GM18861 (cell line): ENCODE measurements around the gene CPAMD8.
"Not testable (repeated sequence)": the region's sequence is repeated elsewhere in the genome, so short reads cannot be mapped to it uniquely, and the experiment has no call there.

Experiments used
- ATAC-seq: cut with Tn5 transposase; IDR thresholded peaks from one replicate; pipeline ENCODE4 v1.9.1; 2021; ENCODE audit not compliant: unreplicated experiment

Gene CPAMD8

GRCh38 chr19:17004386-17004785 lies 22.2 kb downstream of the CPAMD8 start:
- no peak for ATAC-seq

- no peak for ATAC-seq
Measured at GRCh38 chr19:17002455-17002854, 24.2 kb downstream of the CPAMD8 start.

GRCh38 chr19:17001603-17002183 lies 24.9 kb downstream of the CPAMD8 start:
- no peak for ATAC-seq

GRCh38 chr19:16998635-16999194 lies 27.9 kb downstream of the CPAMD8 start:
- no peak for ATAC-seq

GRCh38 chr19:16996838-16997490 lies 29.6 kb downstream of the CPAMD8 start:
- not testable (repeated sequence) for ATAC-seq

- ATAC-seq, result no peak
Measured at GRCh38 chr19:16988661-16989060, 37.9 kb downstream of the CPAMD8 start.

- no peak for ATAC-seq
Measured at GRCh38 chr19:16985403-16985802, 41.2 kb downstream of the CPAMD8 start.

GRCh38 chr19:16982586-16982985 lies 44.0 kb downstream of the CPAMD8 start:
- ATAC-seq, result not testable (repeated sequence)

GRCh38 chr19:16978839-16979802 lies 47.5 kb downstream of the CPAMD8 start:
- ATAC-seq, result no peak

GRCh38 chr19:16978156-16978555 lies 48.5 kb downstream of the CPAMD8 start:
- no peak for ATAC-seq

- no peak for ATAC-seq
Measured at GRCh38 chr19:16977306-16977705, 49.3 kb downstream of the CPAMD8 start.

- ATAC-seq, result no peak
Measured at GRCh38 chr19:16976446-16976845, 50.2 kb downstream of the CPAMD8 start.

- ATAC-seq, result no peak
Measured at GRCh38 chr19:16970821-16971220, 55.8 kb downstream of the CPAMD8 start.

GRCh38 chr19:16969135-16969534 lies 57.5 kb downstream of the CPAMD8 start:
- ATAC-seq, result no peak

- ATAC-seq, result not testable (repeated sequence)
Measured at GRCh38 chr19:16960996-16961822, 65.4 kb downstream of the CPAMD8 start.

- not testable (repeated sequence) for ATAC-seq
Measured at GRCh38 chr19:16958277-16958676, 68.3 kb downstream of the CPAMD8 start.

- ATAC-seq, result no peak
Measured at GRCh38 chr19:16957855-16958254, 68.8 kb downstream of the CPAMD8 start.

- no peak for ATAC-seq
Measured at GRCh38 chr19:16957151-16957701, 69.4 kb downstream of the CPAMD8 start.

- no peak for ATAC-seq
Measured at GRCh38 chr19:16955161-16955560, 71.4 kb downstream of the CPAMD8 start.

- no peak for ATAC-seq
Measured at GRCh38 chr19:16952046-16952445, 74.6 kb downstream of the CPAMD8 start.
